Suprapubic skin (tissue), 4 donors: Measurements from ENCODE around the gene LAS1L. TPM values are rescaled to one million over a fixed set of nuclear protein-coding genes. Genes with fewer than 3 reads are reported as not detected.

Source experiments
- DNase-seq, 2 donors: peaks; one replicate each; pipeline ENCODE4 v3.0.0-alpha.2; 2019; ENCODE audit warnings: low spot score in 2 of 2
- H3K27ac ChIP-seq: fragments of 200-600 bp; sonication (generic); one replicate; pipeline ENCODE4 v1.5.1; 2019
- H3K27me3 ChIP-seq: fragments of 200-600 bp; sonication (generic); one replicate; pipeline ENCODE4 v1.5.1; 2019
- H3K36me3 ChIP-seq: fragments of 200-600 bp; sonication (generic); one replicate; pipeline ENCODE4 v1.5.1; 2019
- H3K4me1 ChIP-seq: fragments of 200-600 bp; sonication (generic); one replicate; pipeline ENCODE4 v1.5.1; 2019
- H3K4me3 ChIP-seq: fragments of 200-600 bp; sonication (generic); one replicate; pipeline ENCODE4 v1.5.1; 2019; ENCODE audit warnings: mild to moderate bottlenecking
- H3K9me3 ChIP-seq: fragments of 200-600 bp; sonication (generic); one replicate; pipeline ENCODE4 v1.5.1; 2019
- EP300 ChIP-seq: sonication (generic); formaldehyde crosslinking; IDR thresholded peaks from one replicate; pipeline ENCODE4 v1.6.1; 2017; ENCODE audit warnings: antibody characterized with exemption
- POLR2A ChIP-seq, 2 donors: fragments of 450-650 bp; IDR thresholded peaks; one replicate each; pipeline ENCODE4 v1.6.1; 2017; ENCODE audit warnings: antibody characterized with exemption in 2 of 2, mild to moderate bottlenecking in 2 of 2, moderate library complexity in 2 of 2
- POLR2AphosphoS5 ChIP-seq, 3 donors: sonication (generic); formaldehyde crosslinking; IDR thresholded peaks; one replicate each; pipeline ENCODE4 v1.6.1; 2017; ENCODE audit warnings: antibody characterized with exemption in 3 of 3
- WGBS: methylation state at CpG from one replicate; pipeline ENCODE4 v1.1.5; 2018; 5-methylcytosine and 5-hydroxymethylcytosine counted together
- total RNA-seq, 4 donors: library from RNA; depleted of rRNA; stranded (reverse); fragments of >200 nt; gene quantifications; one replicate each; pipeline ENCODE4 v1.1.0, GENCODE V29; 2016
- TF ChIP-seq, protein P1 (sequence below), 2 donors: fragments of 200-600 bp in 1 of 2; fragments of 450-650 bp in 1 of 2; sonication (generic) in 1 of 2; IDR thresholded peaks; one replicate each; pipeline ENCODE4 v1.5.1; 2016 to 2019; ENCODE audit warnings: antibody characterized with exemption in 2 of 2, mild to moderate bottlenecking in 1 of 2, moderate library complexity in 1 of 2

LAS1L gene
- total RNA-seq, 4 donors from 2014 or later = 17.2 to 38.2 (median 31.5) TPM

DNA sequence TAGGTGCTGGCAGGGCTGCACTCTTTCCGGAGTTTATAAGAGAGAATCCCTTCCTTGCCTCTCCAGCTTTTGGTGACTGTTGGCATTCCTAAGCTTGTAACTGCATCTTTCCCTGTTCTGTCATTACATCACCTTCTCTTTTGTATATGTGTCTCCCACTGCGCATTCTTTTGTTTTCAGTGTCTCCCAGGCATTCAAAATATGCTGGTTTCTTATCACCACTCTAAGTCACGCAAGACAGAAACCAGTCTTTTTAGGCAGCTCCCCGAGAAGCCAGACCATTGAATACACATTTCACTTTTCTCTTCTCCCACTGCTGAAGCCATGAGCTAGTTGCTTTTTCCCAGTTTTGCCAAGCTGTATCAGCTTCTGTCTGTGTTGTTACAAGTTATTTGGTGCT lies 71.0 kb downstream of the LAS1L start:
- Histone ChIP-seq H3K4me1 (no peaks in the 10 kb centered on the region), H3K9me3 (no peaks in the 10 kb centered on the region), H3K27me3 (no peaks in the 10 kb centered on the region), H3K36me3 (no peaks in the 10 kb centered on the region), H3K27ac (no peak overlapping the region), H3K4me3 (no peak overlapping the region)
- TF ChIP-seq, protein P1, sequence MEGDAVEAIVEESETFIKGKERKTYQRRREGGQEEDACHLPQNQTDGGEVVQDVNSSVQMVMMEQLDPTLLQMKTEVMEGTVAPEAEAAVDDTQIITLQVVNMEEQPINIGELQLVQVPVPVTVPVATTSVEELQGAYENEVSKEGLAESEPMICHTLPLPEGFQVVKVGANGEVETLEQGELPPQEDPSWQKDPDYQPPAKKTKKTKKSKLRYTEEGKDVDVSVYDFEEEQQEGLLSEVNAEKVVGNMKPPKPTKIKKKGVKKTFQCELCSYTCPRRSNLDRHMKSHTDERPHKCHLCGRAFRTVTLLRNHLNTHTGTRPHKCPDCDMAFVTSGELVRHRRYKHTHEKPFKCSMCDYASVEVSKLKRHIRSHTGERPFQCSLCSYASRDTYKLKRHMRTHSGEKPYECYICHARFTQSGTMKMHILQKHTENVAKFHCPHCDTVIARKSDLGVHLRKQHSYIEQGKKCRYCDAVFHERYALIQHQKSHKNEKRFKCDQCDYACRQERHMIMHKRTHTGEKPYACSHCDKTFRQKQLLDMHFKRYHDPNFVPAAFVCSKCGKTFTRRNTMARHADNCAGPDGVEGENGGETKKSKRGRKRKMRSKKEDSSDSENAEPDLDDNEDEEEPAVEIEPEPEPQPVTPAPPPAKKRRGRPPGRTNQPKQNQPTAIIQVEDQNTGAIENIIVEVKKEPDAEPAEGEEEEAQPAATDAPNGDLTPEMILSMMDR (IDR thresholded peaks at IDR 0.05) = no peak
- no peak for TF ChIP-seq POLR2AphosphoS5 (IDR thresholded peaks at IDR 0.05)
- no peak for TF ChIP-seq POLR2A (IDR thresholded peaks at IDR 0.05)
- TF ChIP-seq EP300 = no peak
- DNase-seq = no peak
- 38% methylated on average over 4 of the region's 4 CpGs for WGBS

Other genes with a start within 250 kb of the LAS1L start
- gene MSN, start 132.9 kb upstream of the LAS1L start, total RNA-seq = 100 to 1,000 TPM; 127 to 184 (median 169) TPM